ENCODE results near the gene NET1. TPM values are rescaled to one million over a fixed set of nuclear protein-coding genes. Genes with fewer than 3 reads are reported as not detected.
"Not testable (repeated sequence)": the region's sequence is repeated elsewhere in the genome, so short reads cannot be mapped to it uniquely, and the experiment has no call there.

The NET1 gene
- polyA plus RNA-seq, 3 donors from 2014 or later = 1.5 to 2.3 (median 2.3) TPM

DNA sequence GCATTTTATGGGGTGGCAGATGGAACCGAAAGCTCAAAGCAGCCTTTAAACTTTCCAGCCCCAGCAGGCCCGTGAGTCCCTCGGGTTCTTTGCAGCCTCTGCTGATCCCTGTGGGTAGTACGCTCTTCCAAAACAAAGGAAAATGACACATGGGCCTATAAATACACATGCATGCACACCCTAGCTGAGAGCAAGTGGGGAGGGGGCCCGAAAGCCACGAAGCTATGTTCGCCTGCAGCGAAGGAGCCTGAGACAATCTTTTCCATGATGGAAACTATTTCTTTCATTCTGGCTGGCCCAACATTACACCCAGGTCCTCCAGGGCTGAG, 54.8 kb downstream of the NET1 start:
- Mint-ChIP-seq H3K27me3 (ENCODE audit: low read depth in 3 of 3) (peaks cover 2 to 12% (median 4%) of the 10 kb centered on the region in 3 donors), H3K27ac (no peak overlapping the region), H3K36me3 (no peaks in the 10 kb centered on the region), H3K9me3 (no peaks in the 10 kb centered on the region), H3K4me1 (no peaks in the 10 kb centered on the region), H3K4me3 (no peak overlapping the region)
- DNase-seq = no peak

DNA sequence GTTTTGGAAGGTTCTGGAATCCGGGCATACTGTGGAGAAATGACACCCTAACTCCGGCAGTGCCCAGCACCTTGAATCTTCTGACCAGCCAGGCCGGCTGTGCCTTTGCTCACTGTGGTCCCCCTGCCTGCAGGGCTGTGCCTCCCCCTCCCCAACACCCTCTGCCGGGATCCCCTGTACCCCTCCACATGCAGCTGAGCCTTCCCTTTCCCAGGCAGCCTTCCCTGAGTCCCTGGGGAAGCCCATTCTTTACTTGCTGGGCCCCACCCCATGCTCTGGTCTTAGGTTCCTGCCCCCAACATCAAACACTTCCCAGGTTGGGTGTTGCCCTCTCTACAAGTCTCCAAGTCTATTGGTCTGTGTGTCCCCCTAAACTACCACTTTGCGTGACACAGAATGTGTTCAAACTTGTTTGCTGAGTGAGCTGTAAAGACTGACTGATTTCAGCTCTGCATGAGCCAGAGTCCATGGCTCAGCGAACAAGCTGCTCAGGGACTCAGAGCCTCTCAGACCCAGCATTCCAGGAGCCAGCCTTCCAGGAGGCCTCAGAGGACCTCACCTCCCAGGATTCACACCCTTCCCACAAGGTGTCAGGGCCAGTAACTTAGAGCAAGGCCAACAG, 55.4 kb downstream of the NET1 start:
- Mint-ChIP-seq H3K27me3 (ENCODE audit: low read depth in 3 of 3) (peaks cover 2 to 10% (median 4%) of the 10 kb centered on the region in 3 donors), H3K36me3 (no peaks in the 10 kb centered on the region), H3K27ac (no peak overlapping the region), H3K9me3 (no peaks in the 10 kb centered on the region), H3K4me3 (no peak overlapping the region), H3K4me1 (no peaks in the 10 kb centered on the region)
- no peak for DNase-seq

DNA sequence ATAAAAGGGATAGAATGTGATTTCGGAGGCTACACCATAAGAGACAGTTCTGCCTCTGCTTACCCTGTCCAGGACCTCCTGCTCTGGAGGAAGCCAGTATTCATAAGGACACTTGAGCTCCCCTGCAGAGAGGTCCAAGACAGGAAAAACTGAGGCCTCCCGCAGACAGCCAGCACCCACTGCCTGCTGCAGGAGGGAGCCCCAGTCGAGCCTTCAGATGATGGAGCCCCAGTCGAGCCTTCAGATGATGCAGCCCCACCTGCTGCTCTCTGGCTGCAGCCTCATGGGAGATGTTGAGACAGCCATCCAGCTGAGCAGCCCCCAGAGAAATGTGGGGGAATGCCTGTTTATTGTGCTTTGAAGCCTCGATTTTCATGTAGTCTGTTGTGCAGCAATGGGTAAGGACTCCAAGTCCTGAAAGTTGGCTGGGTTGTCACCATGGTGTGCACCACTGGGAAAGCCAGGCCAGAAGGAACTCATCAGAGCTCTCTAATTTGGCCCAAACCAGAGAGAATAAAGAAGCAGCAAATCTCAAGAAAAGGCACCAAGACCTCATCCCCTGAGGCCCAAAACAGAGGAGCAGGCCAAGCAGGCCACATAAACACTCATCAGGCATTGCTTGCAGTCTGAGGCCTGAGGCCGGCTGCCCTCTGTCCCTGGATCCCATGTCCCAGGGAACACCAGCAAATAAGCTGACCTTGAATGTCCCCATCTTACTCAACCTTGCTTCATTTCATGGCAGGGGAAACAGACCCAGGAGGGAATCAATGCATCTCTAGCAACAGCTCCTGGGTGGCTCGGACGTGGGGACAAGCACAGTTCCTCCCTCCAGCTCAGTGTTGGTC, 56.1 kb downstream of the NET1 start:
- Mint-ChIP-seq H3K4me3 (no peak overlapping the region), H3K36me3 (no peaks in the 10 kb centered on the region), H3K9me3 (no peaks in the 10 kb centered on the region), H3K4me1 (no peaks in the 10 kb centered on the region), H3K27ac (no peak overlapping the region), H3K27me3 (ENCODE audit: low read depth in 3 of 3) (peaks cover 2 to 9% (median 2%) of the 10 kb centered on the region in 3 donors)
- DNase-seq = no peak

DNA sequence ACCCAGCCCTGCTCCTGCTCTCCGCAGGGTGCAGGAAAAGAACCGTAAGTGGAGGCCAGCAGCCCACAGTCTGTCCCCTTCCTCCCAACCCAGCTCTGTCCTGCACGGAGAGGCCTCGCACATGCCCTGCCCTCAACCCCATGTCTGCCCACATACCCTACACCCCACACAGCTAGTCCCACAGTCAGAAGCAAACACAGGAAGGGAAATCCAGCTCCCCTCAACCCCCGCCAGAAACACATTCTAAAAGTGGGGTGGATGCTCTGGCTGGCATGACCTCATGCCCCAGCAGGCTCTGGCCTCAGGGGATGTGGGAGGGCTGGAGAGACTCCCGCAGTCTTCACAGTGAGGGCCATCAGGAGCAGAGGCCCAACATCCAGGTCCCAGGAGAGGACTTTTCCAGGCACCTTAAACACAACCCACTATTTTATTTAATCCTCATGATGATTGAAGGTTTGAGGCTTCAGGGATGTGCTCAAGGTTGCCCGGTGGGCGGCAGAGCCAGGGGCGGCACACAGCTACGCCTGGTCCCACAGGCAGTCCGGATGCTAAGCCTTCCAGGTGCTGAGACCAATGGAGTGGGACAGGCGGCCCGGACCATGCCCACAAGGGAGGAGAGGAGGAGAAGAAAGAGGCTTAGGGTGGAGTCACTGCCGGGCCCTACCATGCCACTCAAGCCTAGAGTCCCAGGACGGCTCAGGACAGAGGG, 57.1 kb downstream of the NET1 start:
- H3K27ac Mint-ChIP-seq = no peak overlapping the region
- no peak for DNase-seq
- peaks cover 0 to 7% (median 2%) of the 10 kb centered on the region in 3 donors for H3K27me3 Mint-ChIP-seq (ENCODE audit: low read depth in 3 of 3)
- no peaks in the 10 kb centered on the region for H3K4me1 Mint-ChIP-seq
- no peak overlapping the region for H3K4me3 Mint-ChIP-seq
- H3K9me3 Mint-ChIP-seq = no peaks in the 10 kb centered on the region
- no peaks in the 10 kb centered on the region for H3K36me3 Mint-ChIP-seq

DNA sequence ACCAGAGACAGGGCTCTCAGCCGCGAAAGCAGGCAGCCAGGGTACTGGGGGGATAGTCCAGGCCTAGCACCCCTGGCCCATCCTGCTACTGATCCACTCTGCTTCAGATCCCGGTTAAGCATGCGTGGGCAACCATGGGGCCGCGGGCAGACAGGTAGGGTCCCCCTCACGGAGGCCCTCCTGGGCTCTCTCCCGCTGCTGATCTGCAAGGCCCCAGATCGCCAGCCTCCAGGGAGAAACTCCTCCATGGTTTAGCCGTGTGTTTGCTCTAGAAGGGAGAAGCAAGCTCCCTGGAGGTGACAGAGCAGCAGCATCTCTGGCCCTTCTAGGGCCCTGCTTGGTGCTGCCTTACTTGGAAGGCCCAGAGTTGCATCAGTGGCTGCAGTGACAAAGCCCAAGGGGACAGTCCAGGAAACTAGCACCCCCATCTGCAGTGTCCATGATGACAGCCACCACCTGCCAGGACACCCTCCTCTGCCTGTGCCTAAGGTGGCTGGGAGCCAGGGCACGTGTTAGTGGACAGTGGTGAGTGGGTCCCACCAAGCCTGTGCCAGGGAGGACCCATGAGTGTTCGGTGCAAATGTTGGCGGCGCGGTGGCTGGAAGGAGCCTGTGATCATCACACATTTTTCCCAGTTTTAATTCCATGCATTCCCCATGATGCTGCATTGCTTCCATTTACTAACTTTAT, 57.9 kb downstream of the NET1 start:
- H3K9me3 Mint-ChIP-seq = no peaks in the 10 kb centered on the region
- H3K27ac Mint-ChIP-seq = no peak overlapping the region
- no peak for DNase-seq
- H3K4me1 Mint-ChIP-seq = no peaks in the 10 kb centered on the region
- H3K4me3 Mint-ChIP-seq = no peak overlapping the region
- no peaks in the 10 kb centered on the region for H3K36me3 Mint-ChIP-seq
- peaks cover 0 to 5% (median 2%) of the 10 kb centered on the region in 3 donors for H3K27me3 Mint-ChIP-seq (ENCODE audit: low read depth in 3 of 3)

DNA sequence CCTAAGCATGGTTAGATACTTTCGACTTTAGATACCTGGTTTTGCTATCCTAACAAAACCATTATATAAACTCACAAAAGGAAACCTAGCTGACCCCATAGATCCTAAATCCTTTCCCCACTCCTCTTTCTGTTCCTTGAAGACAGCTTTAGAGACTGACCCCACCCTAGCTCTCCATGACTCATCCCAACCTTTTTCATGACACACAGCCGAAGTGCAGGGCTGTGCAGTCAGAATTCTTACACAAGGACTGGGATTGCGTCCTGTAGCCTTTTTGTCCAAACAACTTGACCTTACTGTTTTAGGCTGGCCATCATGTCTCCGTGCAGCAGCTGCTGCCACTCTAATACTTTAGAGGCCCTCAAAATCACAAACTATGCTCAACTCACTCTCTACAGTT, 62.3 kb downstream of the NET1 start:
- not testable (repeated sequence) for H3K27me3 Mint-ChIP-seq (ENCODE audit: low read depth in 3 of 3); H3K9me3 Mint-ChIP-seq; H3K27ac Mint-ChIP-seq; H3K36me3 Mint-ChIP-seq; DNase-seq; H3K4me1 Mint-ChIP-seq; H3K4me3 Mint-ChIP-seq

DNA sequence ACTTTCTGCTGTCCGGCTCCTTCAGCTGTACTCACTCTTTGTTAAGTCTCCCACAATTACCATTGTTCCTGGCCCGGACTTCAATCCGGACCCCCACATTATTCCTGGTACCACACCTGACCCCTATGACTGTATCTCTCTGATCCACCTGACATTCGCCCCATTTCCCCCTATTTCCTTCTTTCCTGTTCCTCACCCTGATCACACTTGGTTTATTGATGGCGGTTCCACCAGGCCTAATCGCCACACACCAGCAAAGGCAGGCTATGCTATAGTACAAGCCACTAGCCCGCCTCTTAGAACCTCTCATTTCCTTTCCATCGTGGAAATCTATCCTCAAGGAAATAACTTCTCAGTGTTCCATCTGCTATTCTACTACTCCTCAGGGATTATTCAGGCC, 62.7 kb downstream of the NET1 start:
- not testable (repeated sequence) for H3K27me3 Mint-ChIP-seq (ENCODE audit: low read depth in 3 of 3)

DNA sequence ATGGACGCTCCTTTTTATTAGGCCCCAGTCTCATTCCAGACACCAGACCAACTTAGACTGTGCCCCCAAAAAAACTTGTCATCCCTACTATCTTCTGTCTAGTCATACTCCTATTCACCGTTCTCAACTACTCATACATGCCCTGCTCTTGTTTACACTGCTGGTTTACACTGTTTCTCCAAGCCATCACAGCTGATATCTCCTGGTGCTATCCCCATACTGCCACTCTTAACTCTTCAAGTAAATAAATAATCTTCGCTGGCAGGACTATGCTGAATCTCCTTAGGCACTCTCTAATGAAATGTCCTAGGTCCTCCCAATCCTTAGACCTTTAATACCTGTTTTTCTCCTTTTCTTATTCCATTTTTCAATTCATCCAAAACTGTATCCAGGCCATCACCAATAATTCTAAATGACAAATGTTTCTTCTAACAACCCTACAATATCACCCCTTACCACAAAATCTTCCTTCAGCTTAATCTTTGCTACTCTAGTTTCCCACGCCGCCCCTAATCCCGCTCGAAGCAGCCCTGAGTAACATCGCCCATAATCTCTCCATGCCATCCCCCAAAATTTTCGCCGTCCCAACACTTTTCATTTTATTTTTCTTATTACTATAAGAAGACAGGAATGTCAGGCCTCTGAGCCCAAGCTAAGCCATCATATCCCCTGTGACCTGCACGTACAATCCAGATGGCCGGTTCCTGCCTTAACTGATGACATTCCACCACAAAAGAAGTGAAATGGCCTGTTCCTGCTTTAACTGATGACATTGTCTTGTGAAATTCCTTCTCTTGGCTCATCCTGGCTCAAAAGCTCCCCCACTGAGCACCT, 63.8 kb downstream of the NET1 start:
- not testable (repeated sequence) for H3K9me3 Mint-ChIP-seq; H3K27me3 Mint-ChIP-seq (ENCODE audit: low read depth in 3 of 3); DNase-seq; H3K4me3 Mint-ChIP-seq; H3K4me1 Mint-ChIP-seq; H3K27ac Mint-ChIP-seq; H3K36me3 Mint-ChIP-seq

More for the DNA sequence above, 62.7 kb downstream of the NET1 start:
- H3K36me3 Mint-ChIP-seq, DNase-seq, H3K4me1 Mint-ChIP-seq, H3K27ac Mint-ChIP-seq, H3K4me3 Mint-ChIP-seq, H3K9me3 Mint-ChIP-seq: not testable (repeated sequence)

DNA sequence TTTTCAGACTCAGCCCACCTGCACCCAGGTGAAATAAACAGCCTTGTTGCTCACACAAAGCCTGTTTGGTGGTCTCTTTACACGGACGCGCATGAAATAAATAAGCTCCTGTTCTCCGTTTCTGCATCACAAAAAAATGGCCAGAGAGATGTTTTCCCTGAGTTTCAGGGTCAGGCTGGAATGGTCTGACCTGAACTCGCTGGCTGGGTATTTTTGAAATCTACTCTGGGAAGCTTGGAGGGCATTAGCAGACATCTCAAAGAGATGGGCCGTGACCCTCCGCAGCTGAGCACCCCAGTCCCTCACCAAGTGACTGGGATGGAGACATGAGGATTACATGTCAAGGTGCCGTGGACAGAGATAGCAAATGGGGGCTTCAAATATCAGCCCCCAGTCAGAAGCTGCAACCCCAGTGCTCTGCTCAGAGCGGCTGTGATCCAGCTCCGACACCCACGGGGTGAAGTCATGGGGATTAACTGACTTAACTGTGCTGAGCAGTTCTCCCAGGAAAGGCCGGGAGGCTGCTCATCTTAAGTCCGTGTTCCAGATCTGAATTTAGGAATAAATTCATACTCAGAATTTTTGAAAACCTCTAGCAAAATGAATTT, 64.7 kb downstream of the NET1 start:
- H3K4me1 Mint-ChIP-seq = no peaks in the 10 kb centered on the region
- peaks cover 2 to 4% (median 4%) of the 10 kb centered on the region in 3 donors for H3K27me3 Mint-ChIP-seq (ENCODE audit: low read depth in 3 of 3)
- no peaks in the 10 kb centered on the region for H3K36me3 Mint-ChIP-seq
- DNase-seq = no peak
- H3K9me3 Mint-ChIP-seq = no peaks in the 10 kb centered on the region
- no peak overlapping the region for H3K4me3 Mint-ChIP-seq
- H3K27ac Mint-ChIP-seq = no peak overlapping the region

DNA sequence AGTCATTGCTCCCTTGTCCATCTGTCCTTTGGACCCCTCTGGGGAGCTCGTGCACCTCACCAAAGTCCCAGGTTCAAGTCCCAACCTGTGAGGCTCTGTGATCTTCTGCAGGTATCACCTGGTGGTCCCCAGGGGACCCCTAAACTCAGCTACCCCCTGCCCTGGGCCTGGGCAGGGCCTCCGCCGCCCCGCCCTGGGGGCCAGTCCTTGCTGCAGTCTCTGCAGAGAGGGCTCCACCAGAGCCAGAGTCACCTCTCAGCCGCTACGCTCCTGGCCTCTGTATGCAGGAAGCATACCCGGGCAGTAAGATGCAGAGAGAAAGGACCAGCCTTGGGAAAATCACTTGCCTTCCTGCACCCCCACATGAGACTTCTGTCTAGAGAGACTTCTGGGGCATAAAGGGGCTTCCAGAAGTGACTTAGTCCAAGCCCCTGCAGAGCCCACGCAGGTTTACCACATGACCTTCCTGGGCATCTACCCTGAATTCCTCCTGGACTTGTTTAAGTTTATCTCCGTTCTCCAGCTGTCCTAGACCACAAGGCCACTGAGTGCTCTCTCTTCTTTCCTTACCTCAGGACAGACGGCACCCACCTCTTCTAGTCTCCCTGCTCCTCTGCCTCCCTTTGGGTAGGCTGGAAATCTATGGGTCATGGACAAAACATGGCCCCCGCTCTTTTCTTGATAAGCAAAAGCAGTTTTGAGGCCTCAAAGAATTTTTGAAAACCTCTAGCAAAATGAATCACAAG, 65.8 kb downstream of the NET1 start:
- Mint-ChIP-seq H3K27ac (no peak overlapping the region), H3K27me3 (ENCODE audit: low read depth in 3 of 3) (peaks cover 2 to 9% (median 6%) of the 10 kb centered on the region in 3 donors), H3K4me1 (no peaks in the 10 kb centered on the region), H3K4me3 (no peak overlapping the region), H3K36me3 (no peaks in the 10 kb centered on the region), H3K9me3 (no peaks in the 10 kb centered on the region)
- no peak for DNase-seq

DNA sequence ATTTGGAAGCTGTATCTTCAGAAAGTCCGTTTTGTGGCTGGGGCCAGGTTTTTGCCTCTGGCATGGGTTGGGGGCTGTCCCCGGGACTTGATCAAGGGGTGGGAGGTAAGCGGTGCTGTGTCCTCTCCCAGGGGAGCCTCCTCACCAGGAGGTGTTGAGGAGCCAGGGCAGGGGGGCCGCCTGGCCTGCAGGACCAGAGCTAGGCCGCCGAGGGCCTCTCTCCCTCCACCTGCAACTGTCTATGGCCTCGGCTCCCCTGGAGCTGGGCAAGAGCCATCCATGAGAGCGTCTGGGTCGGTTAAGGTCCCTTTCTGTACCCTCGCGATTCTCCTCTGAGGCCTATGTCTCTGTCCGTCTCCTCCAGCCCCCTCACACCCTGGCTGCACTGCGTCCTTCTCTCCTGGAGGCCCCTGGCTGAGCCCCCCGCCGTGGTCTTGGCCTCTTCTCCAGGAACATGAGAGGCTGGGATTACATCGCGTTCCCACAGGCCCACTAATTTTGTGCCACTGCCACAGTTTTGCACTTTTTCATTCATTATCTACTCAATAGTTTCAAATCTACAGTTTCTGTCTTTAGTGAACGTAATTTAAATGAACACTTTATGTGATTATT, 66.4 kb downstream of the NET1 start:
- Mint-ChIP-seq H3K4me1 (no peaks in the 10 kb centered on the region), H3K36me3 (no peaks in the 10 kb centered on the region), H3K9me3 (no peaks in the 10 kb centered on the region), H3K27me3 (ENCODE audit: low read depth in 3 of 3) (peaks cover 2 to 9% (median 6%) of the 10 kb centered on the region in 3 donors), H3K4me3 (no peak overlapping the region), H3K27ac (no peak overlapping the region)
- no peak for DNase-seq

DNA sequence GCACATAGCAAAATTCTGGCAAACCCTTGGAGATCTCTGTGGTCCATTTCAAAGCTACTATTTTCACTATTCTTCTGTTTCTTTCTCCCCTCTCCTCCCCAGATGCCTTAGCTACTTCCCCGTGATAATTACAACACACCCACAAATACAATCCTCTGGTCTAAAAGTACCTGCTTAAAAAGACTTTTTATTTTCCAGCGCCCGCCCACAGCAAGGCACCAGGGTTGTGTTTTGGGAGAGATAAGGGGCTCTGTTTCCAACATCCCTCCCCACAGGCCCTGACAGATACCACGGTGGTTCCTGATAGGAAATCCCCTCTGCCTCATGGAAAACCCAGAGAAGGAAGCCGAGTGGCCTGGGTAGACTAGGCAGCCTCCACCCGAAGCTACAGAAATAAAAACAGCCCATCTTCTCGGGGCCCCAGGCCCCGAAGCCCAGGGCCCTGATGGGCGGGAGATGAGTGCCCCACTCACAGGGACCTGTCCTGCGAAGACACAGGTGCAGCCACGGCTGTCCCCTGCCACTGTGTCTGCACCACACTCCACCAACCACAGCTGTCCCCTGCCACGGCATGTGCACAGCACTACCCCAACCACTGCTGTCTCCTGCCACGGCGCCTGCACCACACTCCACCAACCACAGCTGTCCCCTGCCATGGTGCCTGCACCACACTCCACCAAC, 67.3 kb downstream of the NET1 start:
- DNase-seq = no peak
- Mint-ChIP-seq H3K4me1 (no peaks in the 10 kb centered on the region), H3K36me3 (no peaks in the 10 kb centered on the region), H3K9me3 (no peaks in the 10 kb centered on the region), H3K27ac (no peak overlapping the region), H3K27me3 (ENCODE audit: low read depth in 3 of 3) (peaks cover 2 to 9% (median 6%) of the 10 kb centered on the region in 3 donors), H3K4me3 (no peak overlapping the region)

Data from immature natural killer cell (primary cell).